ENCODE results near the gene PTPN6. TPM values are rescaled to one million over a fixed set of nuclear protein-coding genes. Genes with fewer than 3 reads are reported as not detected.

Gene PTPN6
- total and polyA plus RNA-seq, 2 of the 13 experiments (the other 11 are each of a cell fraction or from before 2014, with no cell fraction given), result 10.5 to 10.6 TPM

GRCh38 chr12:6981152-6982052 is 30.2 kb downstream of the PTPN6 start (continued):
- no peak for TF ChIP-seq TEAD2 (CRISPR knock-in tag; IDR thresholded peaks at IDR 0.05)
- TF ChIP-seq PTBP1 (IDR thresholded peaks at IDR 0.05; ENCODE audit: low read depth, low read length, poor library complexity, severe bottlenecking), result no peak
- no peak for TF ChIP-seq MTF2 (CRISPR knock-in tag; IDR thresholded peaks at IDR 0.05; ENCODE audit: borderline replicate concordance)
- no peak for TF ChIP-seq MED8 (CRISPR knock-in tag; IDR thresholded peaks at IDR 0.05; ENCODE audit: insufficient replicate concordance)
- TF ChIP-seq ZNF333 (CRISPR knock-in tag; IDR thresholded peaks at IDR 0.05; ENCODE audit: borderline replicate concordance), result no peak
- TF ChIP-seq ZFP36L2 (CRISPR knock-in tag; IDR thresholded peaks at IDR 0.05), result no peak
- TF ChIP-seq ZNF83 (CRISPR knock-in tag; IDR thresholded peaks at IDR 0.05; ENCODE audit: borderline replicate concordance), result no peak
- TF ChIP-seq SAP130 (CRISPR knock-in tag; IDR thresholded peaks at IDR 0.05; ENCODE audit: low read depth), result peak; percentile 75; the same call in 1 of the 2 replicates
- no peak for TF ChIP-seq HINFP (CRISPR knock-in tag; IDR thresholded peaks at IDR 0.05; ENCODE audit: low read depth)
- TF ChIP-seq ZNF12 (CRISPR knock-in tag; IDR thresholded peaks at IDR 0.05), result peak; percentile 82
- TF ChIP-seq GMEB2 (CRISPR knock-in tag; IDR thresholded peaks at IDR 0.05; ENCODE audit: low read depth), result no peak
- TF ChIP-seq SNRNP70 (IDR thresholded peaks at IDR 0.05; ENCODE audit: low read depth, low read length), result no peak
- no peak for TF ChIP-seq ATM (IDR thresholded peaks at IDR 0.05; ENCODE audit: borderline replicate concordance)
- no peak for TF ChIP-seq TCF12 (IDR thresholded peaks at IDR 0.05)
- 0 out of 2 replicates have a peak, but pooled peaks have one; percentile 38 for TF ChIP-seq TCF12 (CRISPR knock-in tag; IDR thresholded peaks at IDR 0.05)
- TF ChIP-seq ZNF850 (CRISPR knock-in tag; conservative IDR thresholded peaks at IDR 0.05), result no peak
- no peak for TF ChIP-seq ZNF530 (CRISPR knock-in tag; IDR thresholded peaks at IDR 0.05; ENCODE audit: low read depth)
- no peak for TF ChIP-seq CAMTA2 (CRISPR knock-in tag; IDR thresholded peaks at IDR 0.05; ENCODE audit: borderline replicate concordance)
- TF ChIP-seq HHEX (CRISPR knock-in tag; IDR thresholded peaks at IDR 0.05), result peak; percentile 32; the same call in 1 of the 2 replicates
- TF ChIP-seq NR2F6 (IDR thresholded peaks at IDR 0.05), result no peak
- TF ChIP-seq NR2F6 (CRISPR knock-in tag; IDR thresholded peaks at IDR 0.05), result peak; percentile 49; the same call in 1 of the 2 replicates
- 0 out of 2 replicates have a peak, but pooled peaks have one; percentile 8 for TF ChIP-seq TBX3 (IDR thresholded peaks at IDR 0.05; ENCODE audit: borderline replicate concordance)
- TF ChIP-seq TGIF2 (CRISPR knock-in tag; IDR thresholded peaks at IDR 0.05), result peak; percentile 66; the same call in 1 of the 2 replicates
- TF ChIP-seq ATF4 (CRISPR knock-in tag; IDR thresholded peaks at IDR 0.05), result peak in 1 of 2 experiments; percentile 31; a peak in 1 of 4 replicates
- no peak for TF ChIP-seq RAD21 (CRISPR knock-in tag; IDR thresholded peaks at IDR 0.05)
- TF ChIP-seq KDM2A (CRISPR knock-in tag; IDR thresholded peaks at IDR 0.05; ENCODE audit: borderline replicate concordance, low read depth), result peak; percentile 39; the same call in 1 of the 2 replicates
- TF ChIP-seq ZNF274 (CRISPR knock-in tag; IDR thresholded peaks at IDR 0.05), result no peak
- TF ChIP-seq MTA1 (CRISPR knock-in tag; IDR thresholded peaks at IDR 0.05; ENCODE audit: borderline replicate concordance), result peak; percentile 62; the same call in 1 of the 2 replicates
